GM19025 (cell line): ENCODE measurements around the gene SNAP29.
A peak's percentile ranks its signal among the peaks of the same experiment; 100 is the strongest.
"Not testable (repeated sequence)": the region's sequence is repeated elsewhere in the genome, so short reads cannot be mapped to it uniquely, and the experiment has no call there.

Experiments
- ATAC-seq: cut with Tn5 transposase; IDR thresholded peaks from one replicate; pipeline ENCODE4 v1.9.1; 2021; ENCODE audit warnings: mild to moderate bottlenecking, low read depth, moderate library complexity; ENCODE audit not compliant: unreplicated experiment

Gene SNAP29

DNA sequence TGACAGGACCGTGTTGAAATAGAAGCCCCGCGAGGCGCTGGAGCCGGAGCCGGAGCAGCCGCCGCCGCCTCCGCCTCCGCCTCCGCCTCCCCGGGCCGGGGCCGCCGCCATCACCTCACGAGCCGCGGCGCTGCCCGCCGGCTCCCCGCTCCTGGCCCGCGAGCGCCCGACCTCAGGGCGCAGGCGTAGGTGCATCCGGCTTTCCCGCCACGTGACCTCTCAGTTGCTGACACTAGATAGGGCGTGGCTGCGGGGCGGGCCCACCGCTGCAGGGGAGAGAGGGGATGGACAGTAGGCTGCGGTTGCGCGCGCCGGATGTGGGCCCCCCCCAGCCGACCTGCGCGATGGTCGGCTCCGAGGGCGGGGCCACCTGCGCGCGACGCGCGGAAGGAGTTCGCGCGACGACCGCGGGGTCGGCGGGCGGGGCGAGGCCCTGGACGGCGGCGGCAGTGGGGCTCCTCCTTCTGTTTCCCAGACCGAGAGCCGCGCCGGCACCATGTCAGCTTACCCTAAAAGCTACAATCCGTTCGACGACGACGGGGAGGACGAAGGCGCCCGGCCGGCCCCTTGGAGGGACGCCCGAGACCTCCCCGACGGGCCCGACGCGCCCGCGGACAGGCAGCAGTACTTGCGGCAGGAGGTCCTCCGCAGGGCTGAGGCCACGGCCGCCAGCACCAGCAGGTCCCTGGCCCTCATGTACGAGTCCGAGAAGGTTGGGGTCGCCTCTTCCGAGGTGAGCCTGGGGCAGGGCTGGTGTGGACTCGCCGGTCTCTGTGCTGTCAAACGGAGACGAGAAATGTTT lies at the start of gene SNAP29, which contains the start of gene PI4KA:
SNAP29 (plus strand) TSS at position 393 of the 802 bp plus-strand sequence; CDS start at position 497, 104 bp downstream.
PI4KA (minus strand) TSS at position 197 of the 802 bp plus-strand sequence; CDS start at position 111, 86 bp downstream.
- ATAC-seq: peak; percentile 88

- no peak for ATAC-seq
Observed at GRCh38 chr22:20809538-20810185, 49.1 kb upstream of the SNAP29 start.

DNA sequence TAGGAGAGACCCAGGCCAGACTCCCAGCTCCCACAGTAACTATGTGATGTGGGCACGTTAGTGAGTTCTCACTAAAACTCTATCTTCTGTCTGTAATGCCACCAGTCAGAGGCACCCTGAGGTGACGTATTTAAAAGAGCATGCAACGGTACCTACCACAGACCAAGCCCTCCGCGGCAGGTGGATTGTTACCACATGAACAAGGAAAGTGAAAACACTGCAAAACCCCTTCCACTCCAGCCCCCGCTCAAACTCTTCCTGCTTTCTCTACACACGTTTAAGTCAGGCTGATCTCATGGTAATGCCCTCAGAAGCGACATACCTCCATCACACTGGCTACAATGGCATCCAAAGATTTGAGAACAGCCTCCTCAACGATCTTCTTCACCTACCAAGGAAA lies 48.2 kb upstream of the SNAP29 start:
- no peak for ATAC-seq

DNA sequence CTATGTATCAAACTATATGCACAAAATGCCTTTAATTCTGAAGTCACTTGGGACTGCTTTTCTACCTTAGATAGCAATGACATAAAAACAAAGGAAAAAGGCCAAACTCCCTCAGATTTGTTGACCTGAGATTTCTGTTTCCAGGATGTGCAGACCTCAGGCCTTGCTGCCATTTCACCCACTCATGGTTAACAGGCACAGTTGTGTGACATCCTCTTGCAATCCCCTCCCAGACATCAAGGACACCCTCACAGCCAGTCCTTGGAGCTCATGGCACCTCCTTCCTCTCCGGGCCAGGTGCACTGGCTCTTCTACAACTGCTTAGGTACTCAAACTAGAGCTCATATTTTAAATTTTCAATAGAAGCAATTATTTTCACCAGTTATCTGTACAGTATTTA lies 47.6 kb upstream of the SNAP29 start:
- no peak for ATAC-seq

GRCh38 chr22:20811971-20812660 lies 46.7 kb upstream of the SNAP29 start:
- no peak for ATAC-seq

GRCh38 chr22:20813056-20813455 lies 45.8 kb upstream of the SNAP29 start:
- ATAC-seq: no peak

GRCh38 chr22:20814221-20814808 lies 44.5 kb upstream of the SNAP29 start:
- ATAC-seq: no peak

DNA sequence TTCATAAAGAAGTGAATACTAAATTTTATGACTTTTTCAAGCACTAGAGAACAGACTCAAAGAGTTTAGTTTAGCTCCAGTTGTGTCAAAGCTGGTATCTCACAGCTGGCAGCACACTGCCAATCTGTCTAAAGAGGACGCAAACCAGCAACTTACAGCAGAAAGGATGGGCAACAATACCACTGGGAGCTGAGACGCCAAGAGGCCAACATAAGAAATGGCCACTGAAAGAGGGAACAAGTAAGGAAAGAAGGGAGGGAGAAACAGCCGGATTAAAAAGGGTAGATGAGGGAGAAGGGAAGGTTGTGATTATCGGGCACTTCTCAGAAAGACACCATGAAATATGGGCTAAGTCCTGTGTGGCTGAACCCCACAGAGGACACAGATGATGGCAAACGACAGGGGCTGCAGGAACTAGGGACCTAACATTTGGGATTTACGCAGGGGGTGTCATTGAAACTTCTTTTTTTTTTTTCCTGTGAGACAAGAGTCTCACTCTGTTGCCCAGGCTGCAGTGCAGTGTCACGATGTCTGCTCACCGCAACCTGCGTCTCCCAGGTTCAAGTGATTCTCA lies 43.2 kb upstream of the SNAP29 start:
- ATAC-seq: no peak

GRCh38 chr22:20816559-20816958 lies 42.2 kb upstream of the SNAP29 start:
- ATAC-seq: no peak

- no peak for ATAC-seq
Observed at GRCh38 chr22:20818471-20818870, 40.3 kb upstream of the SNAP29 start.

DNA sequence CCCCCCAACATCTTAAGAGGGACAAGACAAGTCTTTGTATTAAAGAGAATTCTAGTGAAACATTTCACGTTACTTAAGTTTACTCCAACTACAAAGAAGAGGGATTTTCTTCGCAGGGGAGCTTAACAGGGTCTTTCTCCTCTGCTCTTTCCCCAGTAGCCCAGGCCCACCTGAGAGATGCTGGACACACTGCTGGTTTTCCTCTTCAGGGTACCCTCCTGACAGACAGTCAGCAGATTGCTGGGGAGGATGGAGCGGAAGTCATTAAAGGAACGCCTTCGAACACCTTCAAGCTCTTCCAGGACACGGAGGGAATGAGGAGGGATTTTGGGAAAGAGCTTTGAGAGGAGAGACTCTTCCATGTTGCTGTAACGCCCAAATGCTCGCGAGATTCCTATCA lies 39.3 kb upstream of the SNAP29 start:
- ATAC-seq: no peak

DNA sequence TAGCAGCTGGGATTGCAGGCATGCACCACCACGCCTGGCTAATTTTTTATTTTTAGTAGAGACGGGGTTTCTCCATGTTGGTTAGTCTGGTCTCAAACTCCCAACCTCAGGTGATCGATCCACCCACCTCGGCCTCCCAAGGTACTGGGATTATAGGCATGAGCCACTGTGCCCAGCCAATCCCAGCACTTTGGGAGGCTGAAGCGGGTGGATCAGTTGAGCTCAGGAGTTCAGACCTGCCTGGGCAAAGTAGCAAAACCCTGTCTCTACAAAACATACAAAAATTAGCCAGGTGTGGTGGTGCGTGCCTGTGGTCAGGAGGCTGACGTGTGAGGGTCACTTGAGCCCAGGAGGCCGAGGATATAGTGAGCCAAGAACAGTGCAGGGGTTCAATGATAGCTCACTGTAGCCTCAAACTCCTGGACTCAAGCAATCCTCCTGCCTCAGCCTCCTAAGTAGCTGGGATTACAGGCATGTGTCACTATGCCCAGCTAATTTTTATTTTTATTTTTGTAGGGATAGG lies 37.0 kb upstream of the SNAP29 start:
- not testable (repeated sequence) for ATAC-seq

DNA sequence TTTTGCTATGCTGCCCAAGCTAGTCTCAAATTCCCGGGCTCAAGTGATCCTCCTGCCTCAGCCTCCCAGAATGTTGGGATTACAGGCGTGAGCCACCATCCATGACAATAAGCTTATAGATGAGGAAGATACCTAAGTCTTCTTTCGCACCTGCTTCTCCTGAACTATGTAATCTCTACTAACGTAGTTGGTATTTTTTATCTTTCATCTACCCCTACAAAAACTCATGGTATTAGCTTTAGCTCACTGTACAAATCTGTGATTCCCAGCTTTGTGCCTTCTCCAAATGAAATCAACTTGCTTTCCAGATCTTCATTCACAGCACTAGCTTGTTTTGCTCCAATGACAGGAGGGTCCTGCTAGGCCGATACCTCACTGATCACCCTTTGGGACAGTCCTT lies 36.6 kb upstream of the SNAP29 start:
- ATAC-seq: no peak

- ATAC-seq: no peak
Observed at GRCh38 chr22:20823264-20823663, 35.5 kb upstream of the SNAP29 start.

DNA sequence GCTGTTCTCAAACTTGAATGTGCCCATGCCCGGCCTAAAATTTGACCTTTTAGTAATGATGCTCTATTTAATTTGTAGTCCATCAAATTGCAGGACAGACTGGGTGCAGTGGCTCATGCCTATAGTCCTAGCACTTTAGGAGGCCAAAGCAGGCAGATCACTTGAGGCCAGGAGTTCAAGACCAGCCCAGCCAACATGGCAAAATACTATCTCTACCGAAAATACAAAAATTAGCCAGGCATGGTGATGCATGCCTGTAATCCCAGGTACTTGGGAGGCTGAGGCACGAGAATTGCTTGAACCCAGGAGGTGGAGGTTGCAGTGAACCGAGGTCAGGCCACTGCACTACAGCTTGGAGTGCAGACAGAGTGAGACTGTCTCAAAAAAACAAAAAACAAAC lies 33.6 kb upstream of the SNAP29 start:
- not testable (repeated sequence) for ATAC-seq

- no peak for ATAC-seq
Observed at GRCh38 chr22:20825624-20826023, 33.2 kb upstream of the SNAP29 start.

DNA sequence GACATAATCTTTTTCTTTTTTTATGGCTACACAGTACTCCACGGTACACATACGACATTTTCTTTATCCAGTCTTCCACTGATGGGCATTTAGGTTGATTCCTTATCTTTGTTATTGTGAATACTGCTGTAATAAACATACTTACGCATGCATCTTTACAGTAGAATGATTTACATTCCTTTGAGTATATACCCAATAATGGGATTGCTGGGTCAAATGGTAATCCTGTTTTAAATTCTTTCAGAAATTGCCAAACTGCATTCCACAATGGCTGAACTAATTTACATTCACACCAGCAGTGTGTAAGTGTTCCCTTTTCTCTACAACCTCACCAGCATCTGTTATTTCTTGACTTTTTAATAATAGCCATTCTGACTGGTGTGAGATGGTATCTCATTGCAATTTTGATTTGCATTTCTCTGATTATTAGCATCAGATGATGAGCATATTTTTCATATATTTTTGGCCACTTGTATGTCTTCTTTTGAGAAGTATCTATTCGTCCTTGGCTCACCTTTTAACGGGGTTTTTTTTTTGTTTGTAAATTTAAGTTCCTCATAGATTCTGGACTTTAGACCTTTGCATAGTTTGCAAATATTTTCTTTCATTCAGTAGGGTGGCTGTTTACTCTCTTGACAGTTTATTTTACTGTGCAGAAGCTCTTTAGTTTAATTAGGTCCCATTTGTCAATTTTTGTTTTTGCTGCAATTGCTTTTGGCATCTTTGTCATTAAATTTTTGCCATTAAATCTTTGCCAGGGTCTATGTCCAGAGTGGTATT lies 32.2 kb upstream of the SNAP29 start:
- ATAC-seq: not testable (repeated sequence)

DNA sequence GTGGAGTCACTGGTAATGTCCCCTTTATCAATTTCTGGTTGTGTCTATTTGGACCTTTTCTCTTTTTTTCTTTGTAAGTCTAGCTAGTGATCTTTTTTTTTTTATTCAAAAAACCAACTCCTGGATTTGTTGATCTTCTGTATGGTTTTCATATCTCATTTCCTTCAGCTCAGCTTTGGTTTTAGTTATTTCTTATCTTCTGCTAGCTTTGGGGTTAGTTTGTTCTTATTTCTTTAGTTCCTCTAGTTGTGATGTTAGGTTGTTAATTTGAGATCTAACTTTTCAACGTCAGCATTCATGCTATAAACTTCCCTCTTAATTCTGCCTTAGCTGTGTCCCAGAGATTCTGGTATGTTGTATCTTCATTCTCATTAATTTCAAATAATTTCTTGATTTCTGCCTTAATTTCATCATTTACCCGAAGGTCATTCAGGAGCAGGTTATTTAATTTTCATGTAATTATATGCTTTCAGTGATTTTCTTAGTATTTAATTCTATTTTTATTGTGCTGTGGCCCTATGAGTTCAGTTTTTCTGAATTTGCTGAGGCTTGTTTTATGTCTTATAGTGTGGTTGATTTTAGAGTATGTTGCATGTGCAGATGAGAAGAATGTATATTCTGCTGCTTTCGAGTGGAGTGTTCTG lies 29.2 kb upstream of the SNAP29 start:
- ATAC-seq: no peak

GRCh38 chr22:20833225-20833665 lies 25.6 kb upstream of the SNAP29 start:
- no peak for ATAC-seq
